Erythroblast (primary cell): ENCODE results near the gene HYAL2.

ENCODE experiments used
- GATA1 ChIP-seq: IDR thresholded peaks from 2 replicates; pipeline ENCODE4 v1.6.1; 2011; ENCODE audit warnings: low read depth, mild to moderate bottlenecking, control low read depth, low read length, moderate library complexity
- POLR2A ChIP-seq: IDR thresholded peaks from 2 replicates; pipeline ENCODE4 v1.6.1; 2011; ENCODE audit warnings: mild to moderate bottlenecking, low read length

- TF ChIP-seq POLR2A (no peak), GATA1 (no peak)
Observed at GRCh38 chr3:50270422-50271224, 51.9 kb downstream of the HYAL2 start.
